Measurements from ENCODE around the gene TEX11.

GRCh38 chrX:70922774-70923473 lies 14.4 kb upstream of the TEX11 start:
- TF ChIP-seq EZH2 (IDR thresholded peaks at IDR 0.05; ENCODE audit: insufficient read depth, low read length) (no peak), CTCF (IDR thresholded peaks at IDR 0.05; ENCODE audit: insufficient read depth, low read depth, low read length) (no peak)

Measured in astrocyte (in vitro differentiated cells and primary cell).